Measurements from ENCODE around the gene RAB44. TPM values are rescaled to one million over a fixed set of nuclear protein-coding genes. Genes with fewer than 3 reads are reported as not detected.

RAB44 gene
- total RNA-seq, 1 experiment from 2014 or later, result not detected

GRCh38 chr6:36649701-36650484 lies 47.7 kb upstream of the RAB44 start:
- CTCF ChIA-PET, result interaction anchor here (0.5 to 0.8 kb wide), 2 partner anchors 102 to 109 kb away, joined by 3 to 10 read pairs; no protein-coding TSS in a partner anchor
- POLR2A ChIA-PET, result no interaction called here
- Histone ChIP-seq H3K27me3 (ENCODE audit: control insufficient read depth, insufficient read depth, low read length) (no peaks in the 10 kb centered on the region), H3K27ac (ENCODE audit: low read length) (peak overlapping the region; percentile 34; the same call in 1 of the 2 replicates), H3K36me3 (ENCODE audit: control insufficient read depth, insufficient read depth, low read length) (no peaks in the 10 kb centered on the region), H3K4me1 (ENCODE audit: control insufficient read depth, insufficient read depth, low read length) (no peaks in the 10 kb centered on the region), H3K4me3 (ENCODE audit: low read depth in 2 of 2, low read length in 2 of 2) (no peak overlapping the region), H3K9me3 (ENCODE audit: control insufficient read depth, insufficient read depth, low read depth, low read length) (no peaks in the 10 kb centered on the region)
- ATAC-seq (no peak), DNase-seq (ENCODE audit: low read depth, low spot score) (no peak)
- intact Hi-C loops (cut with micrococcal nuclease; ENCODE audit: unreplicated experiment), result no loop called here
- TF ChIP-seq POLR2AphosphoS5 (IDR thresholded peaks at IDR 0.05; ENCODE audit: low read depth, low read length) (no peak), SIN3A (IDR thresholded peaks at IDR 0.05; ENCODE audit: borderline replicate concordance, insufficient read depth, low read depth, low read length) (no peak), TCF7L2 (IDR thresholded peaks at IDR 0.05; ENCODE audit: low read depth, low read length) (no peak)
- TF ChIP-seq, protein P1, sequence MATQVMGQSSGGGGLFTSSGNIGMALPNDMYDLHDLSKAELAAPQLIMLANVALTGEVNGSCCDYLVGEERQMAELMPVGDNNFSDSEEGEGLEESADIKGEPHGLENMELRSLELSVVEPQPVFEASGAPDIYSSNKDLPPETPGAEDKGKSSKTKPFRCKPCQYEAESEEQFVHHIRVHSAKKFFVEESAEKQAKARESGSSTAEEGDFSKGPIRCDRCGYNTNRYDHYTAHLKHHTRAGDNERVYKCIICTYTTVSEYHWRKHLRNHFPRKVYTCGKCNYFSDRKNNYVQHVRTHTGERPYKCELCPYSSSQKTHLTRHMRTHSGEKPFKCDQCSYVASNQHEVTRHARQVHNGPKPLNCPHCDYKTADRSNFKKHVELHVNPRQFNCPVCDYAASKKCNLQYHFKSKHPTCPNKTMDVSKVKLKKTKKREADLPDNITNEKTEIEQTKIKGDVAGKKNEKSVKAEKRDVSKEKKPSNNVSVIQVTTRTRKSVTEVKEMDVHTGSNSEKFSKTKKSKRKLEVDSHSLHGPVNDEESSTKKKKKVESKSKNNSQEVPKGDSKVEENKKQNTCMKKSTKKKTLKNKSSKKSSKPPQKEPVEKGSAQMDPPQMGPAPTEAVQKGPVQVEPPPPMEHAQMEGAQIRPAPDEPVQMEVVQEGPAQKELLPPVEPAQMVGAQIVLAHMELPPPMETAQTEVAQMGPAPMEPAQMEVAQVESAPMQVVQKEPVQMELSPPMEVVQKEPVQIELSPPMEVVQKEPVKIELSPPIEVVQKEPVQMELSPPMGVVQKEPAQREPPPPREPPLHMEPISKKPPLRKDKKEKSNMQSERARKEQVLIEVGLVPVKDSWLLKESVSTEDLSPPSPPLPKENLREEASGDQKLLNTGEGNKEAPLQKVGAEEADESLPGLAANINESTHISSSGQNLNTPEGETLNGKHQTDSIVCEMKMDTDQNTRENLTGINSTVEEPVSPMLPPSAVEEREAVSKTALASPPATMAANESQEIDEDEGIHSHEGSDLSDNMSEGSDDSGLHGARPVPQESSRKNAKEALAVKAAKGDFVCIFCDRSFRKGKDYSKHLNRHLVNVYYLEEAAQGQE (IDR thresholded peaks at IDR 0.05; ENCODE audit: insufficient read depth in 1 of 2, low read depth in 2 of 2, low read length in 1 of 2), result no peak
- TF ChIP-seq, protein P2, sequence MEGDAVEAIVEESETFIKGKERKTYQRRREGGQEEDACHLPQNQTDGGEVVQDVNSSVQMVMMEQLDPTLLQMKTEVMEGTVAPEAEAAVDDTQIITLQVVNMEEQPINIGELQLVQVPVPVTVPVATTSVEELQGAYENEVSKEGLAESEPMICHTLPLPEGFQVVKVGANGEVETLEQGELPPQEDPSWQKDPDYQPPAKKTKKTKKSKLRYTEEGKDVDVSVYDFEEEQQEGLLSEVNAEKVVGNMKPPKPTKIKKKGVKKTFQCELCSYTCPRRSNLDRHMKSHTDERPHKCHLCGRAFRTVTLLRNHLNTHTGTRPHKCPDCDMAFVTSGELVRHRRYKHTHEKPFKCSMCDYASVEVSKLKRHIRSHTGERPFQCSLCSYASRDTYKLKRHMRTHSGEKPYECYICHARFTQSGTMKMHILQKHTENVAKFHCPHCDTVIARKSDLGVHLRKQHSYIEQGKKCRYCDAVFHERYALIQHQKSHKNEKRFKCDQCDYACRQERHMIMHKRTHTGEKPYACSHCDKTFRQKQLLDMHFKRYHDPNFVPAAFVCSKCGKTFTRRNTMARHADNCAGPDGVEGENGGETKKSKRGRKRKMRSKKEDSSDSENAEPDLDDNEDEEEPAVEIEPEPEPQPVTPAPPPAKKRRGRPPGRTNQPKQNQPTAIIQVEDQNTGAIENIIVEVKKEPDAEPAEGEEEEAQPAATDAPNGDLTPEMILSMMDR (IDR thresholded peaks at IDR 0.05), result no peak
- BruUV-seq (replicated peaks), result no TSS peak
- in situ Hi-C loops (cut with HindIII; ENCODE audit: low pct_unique_long_range_greater_than_20kb, low sequenced_read_pairs), result no loop called here

DNA sequence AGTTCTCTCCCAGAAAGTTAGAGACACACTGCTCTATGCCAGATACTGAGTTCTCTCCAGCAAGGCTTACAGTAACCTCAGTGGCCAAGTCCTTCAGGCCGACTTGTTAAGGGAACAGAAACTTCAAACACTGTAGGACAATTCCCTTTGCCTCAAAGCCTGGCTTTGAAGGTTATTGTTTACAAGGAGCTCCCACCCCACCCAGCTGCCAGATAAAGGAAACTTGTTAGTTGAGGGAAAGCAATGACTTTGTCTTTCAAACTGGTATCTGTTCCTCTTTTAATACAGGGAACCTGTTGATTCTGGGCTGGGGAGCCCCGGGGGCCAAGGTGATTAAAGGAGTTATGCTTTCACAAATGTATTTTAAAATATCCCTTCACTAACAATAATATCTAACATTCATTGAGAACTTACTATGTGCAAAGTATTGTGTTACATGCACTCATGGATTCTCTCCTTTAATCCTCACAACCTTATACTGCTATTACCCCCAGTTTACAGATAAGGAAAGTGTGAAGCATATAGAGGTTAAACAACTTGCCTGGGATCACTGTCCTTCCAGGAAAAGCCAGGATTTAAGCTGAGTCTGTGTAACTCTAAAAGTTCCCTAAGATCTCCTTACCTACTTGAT lies 46.7 kb upstream of the RAB44 start:
- Histone ChIP-seq H3K9me3 (ENCODE audit: control insufficient read depth, insufficient read depth, low read depth, low read length) (no peaks in the 10 kb centered on the region), H3K4me3 (ENCODE audit: low read depth in 2 of 2, low read length in 2 of 2) (no peak overlapping the region), H3K4me1 (ENCODE audit: control insufficient read depth, insufficient read depth, low read length) (no peaks in the 10 kb centered on the region), H3K27me3 (ENCODE audit: control insufficient read depth, insufficient read depth, low read length) (no peaks in the 10 kb centered on the region), H3K27ac (ENCODE audit: low read length) (no peak overlapping the region), H3K36me3 (ENCODE audit: control insufficient read depth, insufficient read depth, low read length) (no peaks in the 10 kb centered on the region)
- intact Hi-C loops (cut with micrococcal nuclease; ENCODE audit: unreplicated experiment), result no loop called here
- CTCF ChIA-PET, result interaction anchor here (0.8 kb wide), 1 partner anchor 16 kb away, joined by 3 read pairs; no protein-coding TSS in a partner anchor
- ATAC-seq, result peak; percentile 55; the same call in 1 of the 2 replicates
- in situ Hi-C loops (cut with HindIII; ENCODE audit: low pct_unique_long_range_greater_than_20kb, low sequenced_read_pairs), result no loop called here
- POLR2A ChIA-PET, result no interaction called here
- DNase-seq (ENCODE audit: low read depth, low spot score), result no peak
- no TSS peak for BruUV-seq (replicated peaks)
- TF ChIP-seq, protein P2 (IDR thresholded peaks at IDR 0.05), result no peak
- TF ChIP-seq, protein P1 (IDR thresholded peaks at IDR 0.05; ENCODE audit: insufficient read depth in 1 of 2, low read depth in 2 of 2, low read length in 1 of 2), result no peak
- no peak for TF ChIP-seq POLR2AphosphoS5 (IDR thresholded peaks at IDR 0.05; ENCODE audit: low read depth, low read length)
- TF ChIP-seq SIN3A (IDR thresholded peaks at IDR 0.05; ENCODE audit: borderline replicate concordance, insufficient read depth, low read depth, low read length), result no peak
- no peak for TF ChIP-seq TCF7L2 (IDR thresholded peaks at IDR 0.05; ENCODE audit: low read depth, low read length)
